NCI-H2196 treated with DMSO at 0.1 percent for 48 hours (cell line): ENCODE measurements around the gene BCL2L1.
"Not testable (repeated sequence)": the region's sequence is repeated elsewhere in the genome, so short reads cannot be mapped to it uniquely, and the experiment has no call there.

Experiments used
- DNase-seq: peaks from one replicate; lab custom pipeline; 2025; ENCODE audit not compliant: unreplicated experiment; lab: John Stamatoyannopoulos, UW

BCL2L1 gene

DNA sequence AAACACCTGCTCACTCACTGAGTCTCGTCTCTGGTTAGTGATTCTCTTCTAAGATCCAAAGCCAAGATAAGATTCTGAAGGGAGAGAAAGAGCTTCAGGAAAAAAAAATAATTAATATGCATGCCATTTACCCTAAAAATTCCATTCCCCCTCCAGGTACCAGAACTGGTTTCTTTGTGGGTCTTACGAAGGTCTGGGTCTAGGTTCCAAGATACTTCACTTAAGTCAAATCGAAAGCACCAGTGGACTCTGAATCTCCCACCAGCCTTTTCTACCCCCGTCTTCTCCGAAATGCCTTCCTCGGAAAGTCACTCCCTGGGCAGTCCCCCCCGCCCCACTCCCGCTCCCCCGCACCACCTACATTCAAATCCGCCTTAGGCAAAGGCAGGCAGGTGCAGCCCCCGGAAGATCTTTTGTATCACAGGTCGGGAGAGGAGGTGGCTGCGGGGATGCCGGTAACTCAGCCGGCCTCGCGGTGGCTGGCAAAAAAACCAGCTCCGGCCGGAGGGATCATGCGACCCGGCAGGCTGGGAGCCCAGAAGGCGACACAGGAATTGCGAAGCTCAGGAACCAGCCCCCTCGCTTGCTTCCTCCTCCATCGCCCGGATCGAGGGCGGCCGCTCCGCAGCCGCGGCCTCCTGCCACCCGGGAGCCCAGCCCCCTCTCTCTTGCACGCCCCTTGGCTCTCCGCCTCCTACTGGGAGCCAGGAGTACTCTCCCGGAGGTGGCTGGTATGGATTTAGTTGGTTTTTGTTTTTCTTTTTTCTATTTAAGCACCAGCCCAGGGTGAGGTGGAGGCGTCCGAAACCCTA is at the start of gene BCL2L1:
TSS of gene BCL2L1 (minus strand) at position 612 of the 812 bp plus-strand sequence. CDS start 650 bp downstream, outside the sequence.
- DNase-seq: peak; percentile 81

DNA sequence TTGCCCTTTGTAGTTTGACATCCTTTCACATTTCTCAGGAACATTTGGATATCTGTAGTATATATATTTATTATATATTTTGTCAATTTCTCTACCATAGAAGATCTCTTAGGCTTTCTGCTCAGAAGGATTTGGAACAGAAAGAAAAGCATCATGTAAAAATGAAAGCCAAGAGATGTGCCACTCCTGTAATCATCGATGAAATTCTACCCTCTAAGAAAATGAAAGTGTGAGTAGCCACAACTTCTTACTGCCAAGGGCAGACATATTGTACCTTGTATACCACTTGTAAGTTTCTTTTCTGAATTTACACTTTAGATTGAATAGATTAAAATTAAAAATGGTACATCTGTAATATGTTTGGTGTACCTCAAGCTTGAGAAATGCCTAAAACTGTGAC is 47.6 kb upstream of the BCL2L1 start:
- DNase-seq: no peak

DNA sequence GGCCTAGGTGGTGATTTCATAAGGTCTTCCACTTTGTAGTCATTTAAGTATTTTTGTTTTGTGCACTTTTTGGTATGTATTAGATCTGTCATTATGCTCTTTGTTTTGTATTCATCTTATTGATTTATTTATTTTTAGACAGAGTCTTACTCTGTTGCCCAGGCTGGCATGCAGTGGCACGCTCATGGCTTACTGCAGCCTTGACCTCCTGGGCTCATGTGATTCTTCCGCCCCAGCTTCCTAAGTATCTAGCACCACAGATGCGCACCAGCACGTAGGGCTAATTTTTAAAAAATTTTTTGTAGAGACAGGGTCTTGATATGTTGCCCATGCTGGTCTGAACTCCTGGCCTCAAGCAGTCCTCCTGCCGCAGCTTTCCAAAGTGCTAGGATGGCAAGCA is 47.0 kb upstream of the BCL2L1 start:
- no peak for DNase-seq

- no peak for DNase-seq
Measured at GRCh38 chr20:31767805-31768204, 45.1 kb upstream of the BCL2L1 start.

GRCh38 chr20:31764641-31765305 is 42.1 kb upstream of the BCL2L1 start:
- no peak for DNase-seq

DNA sequence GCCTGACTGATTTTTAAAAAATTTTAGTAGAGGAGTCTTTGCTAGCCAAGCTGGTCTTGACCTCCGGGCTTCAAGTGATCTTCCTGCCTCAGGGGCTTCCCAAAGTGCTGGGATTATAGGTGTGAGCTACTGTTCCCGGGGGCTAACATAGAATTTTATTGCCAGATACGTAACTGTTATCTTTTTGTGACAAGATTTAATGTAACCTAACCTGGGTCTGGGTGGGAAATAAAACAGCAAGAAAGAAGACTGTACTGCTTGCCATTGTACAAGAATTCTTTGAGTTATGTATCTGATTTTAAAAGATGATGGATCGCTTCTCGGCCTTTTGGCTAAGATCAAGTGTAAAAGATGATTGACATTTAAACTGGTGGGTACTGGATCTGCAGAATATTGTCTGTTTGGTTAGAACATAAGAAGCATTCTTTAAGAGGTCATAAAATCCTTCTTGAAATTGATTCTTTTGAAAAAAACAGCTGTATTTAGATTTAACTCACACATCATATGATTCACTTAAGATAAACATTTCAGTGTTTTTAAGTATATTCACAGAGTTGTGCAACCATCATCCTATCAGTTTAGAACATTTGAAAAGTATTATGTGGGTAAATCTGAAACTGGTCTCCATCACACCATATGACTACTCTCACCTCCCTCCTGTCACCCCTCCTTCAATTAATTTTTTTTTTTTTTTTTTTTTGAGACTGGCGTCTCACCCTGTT is 38.0 kb upstream of the BCL2L1 start:
- no peak for DNase-seq

DNA sequence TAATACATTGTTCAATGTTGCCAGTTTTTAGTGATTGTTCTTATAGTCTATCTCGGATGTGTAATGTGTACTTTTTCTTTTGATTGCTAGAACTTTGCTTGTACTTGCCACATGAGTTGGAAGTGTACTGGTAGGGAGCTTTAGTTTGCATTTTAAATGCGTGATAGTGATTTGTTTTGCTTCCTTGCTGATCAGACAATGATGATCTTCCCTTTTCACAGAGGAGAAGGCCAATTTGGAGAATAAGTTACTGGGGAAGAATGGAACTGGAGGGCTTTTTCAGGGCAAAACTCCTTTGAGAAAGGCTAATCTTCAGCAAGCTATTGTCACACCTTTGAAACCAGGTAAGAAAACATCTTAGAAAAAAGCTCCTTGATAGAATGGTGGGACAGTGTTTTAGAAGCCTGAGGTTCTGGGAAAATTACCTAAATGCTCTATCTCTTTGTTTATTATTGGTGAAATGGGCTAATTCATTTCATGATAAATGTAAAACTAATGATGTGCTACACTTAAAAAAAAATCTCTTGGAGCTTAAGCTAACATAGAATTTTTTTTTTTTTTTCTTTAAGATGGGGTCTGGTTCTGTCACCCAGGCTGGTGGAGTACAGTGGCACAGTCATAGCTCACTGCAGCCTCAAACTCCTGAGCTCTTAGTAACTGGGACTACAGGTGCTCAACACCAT is 37.3 kb upstream of the BCL2L1 start:
- DNase-seq: no peak

DNA sequence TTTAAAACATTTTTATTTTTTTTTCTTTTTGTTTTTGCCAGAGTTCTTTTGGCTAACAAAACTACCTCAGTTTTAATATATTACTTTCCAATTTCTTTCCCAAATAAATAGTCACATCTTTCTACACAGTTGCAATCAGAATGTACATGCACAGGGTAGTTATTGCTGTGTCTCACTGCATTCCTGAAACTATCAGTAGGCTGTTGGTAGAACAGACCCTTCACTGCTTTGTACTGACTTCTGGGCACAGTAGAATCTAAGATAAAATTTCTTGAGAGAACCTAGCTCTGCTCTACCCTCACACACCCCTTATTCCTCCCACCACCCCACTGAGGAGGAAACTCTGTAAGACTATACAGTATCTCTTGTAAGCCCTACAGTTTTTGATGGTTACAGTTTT is 36.3 kb upstream of the BCL2L1 start:
- DNase-seq: no peak

DNA sequence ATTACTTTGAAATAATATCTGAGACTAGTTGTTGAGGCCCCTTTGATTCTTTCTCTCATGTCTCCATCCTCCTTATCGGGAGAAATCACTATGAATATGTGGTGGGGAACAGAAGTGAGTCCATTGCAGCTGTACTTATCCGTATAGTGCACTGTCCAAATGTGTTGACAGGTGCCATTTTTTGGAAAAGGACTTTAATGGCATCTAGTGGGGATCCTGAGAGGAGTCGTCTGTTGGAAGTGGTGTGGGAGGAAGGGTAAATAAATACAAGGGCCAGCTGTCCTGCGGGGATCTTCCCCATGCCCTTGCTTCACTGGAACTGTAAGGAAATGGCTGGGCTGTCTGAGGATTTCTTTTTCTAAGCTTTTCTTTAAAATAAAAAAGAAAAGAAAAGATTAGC is 35.9 kb upstream of the BCL2L1 start:
- no peak for DNase-seq

DNA sequence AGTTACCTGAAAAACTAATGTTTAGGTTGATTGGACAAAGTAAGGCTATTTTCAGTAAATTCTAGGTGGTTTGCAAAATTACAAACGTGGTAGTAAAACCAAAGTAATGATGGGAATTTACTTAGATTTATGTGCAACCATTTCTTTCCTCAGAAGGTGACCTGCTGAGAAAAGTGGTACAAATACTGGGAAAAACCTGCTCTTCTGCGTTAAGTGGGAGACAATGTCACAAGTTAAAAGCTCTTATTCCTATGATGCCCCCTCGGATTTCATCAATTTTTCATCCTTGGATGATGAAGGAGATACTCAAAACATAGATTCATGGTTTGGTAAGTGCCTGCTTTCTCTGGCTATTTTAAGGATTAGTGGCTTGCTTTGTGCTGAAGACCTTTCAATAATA is 34.6 kb upstream of the BCL2L1 start:
- no peak for DNase-seq

GRCh38 chr20:31751126-31751525 is 28.5 kb upstream of the BCL2L1 start:
- DNase-seq: no peak

GRCh38 chr20:31749223-31749622 is 26.6 kb upstream of the BCL2L1 start:
- DNase-seq: no peak

GRCh38 chr20:31747640-31748039 is 25.0 kb upstream of the BCL2L1 start:
- no peak for DNase-seq

DNA sequence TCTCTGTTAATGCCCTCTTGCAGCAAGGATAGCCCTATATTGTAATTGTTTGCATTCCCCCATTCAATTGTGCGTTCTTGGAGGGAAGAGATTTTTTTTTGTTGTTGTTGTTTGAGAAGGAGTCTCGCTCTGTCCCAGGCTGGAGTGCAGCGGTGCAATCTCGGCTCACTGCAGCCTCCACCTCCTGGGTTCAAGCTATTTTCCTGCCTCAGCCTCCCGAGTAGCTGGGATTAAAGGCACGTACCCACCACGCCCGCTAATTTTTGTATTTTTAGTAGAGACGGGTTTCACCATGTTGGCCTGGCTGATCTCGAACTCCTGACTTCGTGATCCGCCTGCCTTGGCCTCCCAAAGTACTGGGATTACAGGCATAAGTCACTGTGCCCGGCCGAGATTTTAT is 24.4 kb upstream of the BCL2L1 start:
- not testable (repeated sequence) for DNase-seq

GRCh38 chr20:31746068-31746878 is 23.6 kb upstream of the BCL2L1 start:
- no peak for DNase-seq

DNA sequence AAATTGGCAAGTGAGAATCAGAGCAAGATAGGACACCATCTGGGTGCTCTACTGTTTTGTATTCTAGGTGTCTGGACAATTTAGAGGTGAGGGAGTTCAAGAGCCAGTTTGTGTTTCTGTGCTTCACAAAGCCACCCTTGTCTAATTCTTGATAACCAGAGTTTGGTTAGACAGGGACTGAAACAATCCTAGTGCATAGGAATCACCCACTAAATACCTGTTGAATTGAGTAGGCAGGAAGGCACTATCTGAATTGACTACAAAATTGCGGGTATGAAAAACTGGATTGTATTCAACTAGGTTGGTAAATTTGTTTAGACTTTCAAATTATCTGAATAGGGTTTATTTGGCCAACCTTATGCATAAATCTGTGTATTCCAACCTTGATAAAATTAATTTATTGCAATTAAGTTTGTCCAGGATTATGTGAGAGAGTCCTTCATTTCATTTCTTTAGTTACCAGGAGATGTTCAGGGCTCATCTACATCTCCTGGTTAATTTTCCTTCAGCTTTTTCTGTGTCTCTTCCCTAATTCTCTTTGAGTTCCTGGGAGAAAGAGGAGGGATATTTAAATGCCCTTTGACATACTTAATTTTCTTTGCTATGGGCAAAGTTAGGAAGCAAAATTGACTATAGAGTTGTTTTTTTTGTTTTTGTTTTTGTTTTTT is 18.1 kb upstream of the BCL2L1 start:
- DNase-seq: no peak

- DNase-seq: no peak
Measured at GRCh38 chr20:31740208-31740607, 17.5 kb upstream of the BCL2L1 start.

DNA sequence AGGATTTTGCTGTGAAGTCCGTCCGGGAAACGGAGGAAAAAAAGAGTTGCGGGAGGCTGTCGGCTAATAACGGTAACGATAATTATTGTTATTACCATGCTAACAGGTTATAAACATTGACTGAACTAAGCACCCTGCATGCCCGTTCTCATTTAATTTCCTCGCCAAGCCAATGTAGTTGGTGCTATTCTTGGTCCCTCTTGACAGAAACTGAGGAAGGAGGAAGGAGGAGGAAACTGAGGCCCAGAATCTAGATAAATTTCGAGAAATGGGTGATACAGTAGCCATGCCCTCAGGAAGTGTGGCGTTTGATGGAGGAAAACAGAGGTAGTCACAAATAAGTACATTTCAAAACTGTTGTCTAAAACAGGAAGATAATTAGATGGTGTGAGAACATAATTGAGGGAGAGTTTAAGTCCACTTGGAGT is 16.9 kb upstream of the BCL2L1 start:
- DNase-seq: no peak

- DNase-seq: peak; percentile 98
Measured at GRCh38 chr20:31738729-31739549, 16.3 kb upstream of the BCL2L1 start, which contains the start of gene TPX2. Gene TPX2, plus strand, starts transcription at chr20:31739290. Its CDS starts 18,187 bp downstream, at chr20:31757477.
